NCI-H2171 treated with DMSO at 0.1 percent for 48 hours (cell line): ENCODE data around the gene CHN1.

Experiments used
- DNase-seq: peaks from one replicate; lab custom pipeline; 2025; lab: John Stamatoyannopoulos, UW

CHN1 gene

GRCh38 chr2:174873471-174873870 lies 131.7 kb downstream of the CHN1 start:
- DNase-seq = no peak

- DNase-seq = no peak
These were observed 134.4 kb downstream of the CHN1 start for GRCh38 chr2:174870787-174871186.

GRCh38 chr2:174868878-174869277 lies 136.3 kb downstream of the CHN1 start:
- peak; percentile 18 for DNase-seq

- no peak for DNase-seq
These were observed 138.8 kb downstream of the CHN1 start for GRCh38 chr2:174866421-174866820.

GRCh38 chr2:174863183-174863582 lies 142.0 kb downstream of the CHN1 start:
- DNase-seq = no peak

- DNase-seq = no peak
These were observed 145.5 kb downstream of the CHN1 start for GRCh38 chr2:174859563-174860169.

- no peak for DNase-seq
These were observed 146.4 kb downstream of the CHN1 start for GRCh38 chr2:174858745-174859144.

- no peak for DNase-seq
These were observed 148.7 kb downstream of the CHN1 start for GRCh38 chr2:174856447-174856846.

GRCh38 chr2:174846941-174847938 lies 157.9 kb downstream of the CHN1 start:
- DNase-seq = peak; percentile 78

GRCh38 chr2:174846218-174846617 lies 159.0 kb downstream of the CHN1 start:
- peak; percentile 62 for DNase-seq

- DNase-seq = peak; percentile 81
These were observed 160.9 kb downstream of the CHN1 start for GRCh38 chr2:174844295-174844708.

GRCh38 chr2:174842496-174842895 lies 162.7 kb downstream of the CHN1 start:
- no peak for DNase-seq

- DNase-seq = no peak
These were observed 163.2 kb downstream of the CHN1 start for GRCh38 chr2:174841936-174842335.

- DNase-seq = no peak
These were observed 163.8 kb downstream of the CHN1 start for GRCh38 chr2:174841350-174841749.

GRCh38 chr2:174840436-174840835 lies 164.7 kb downstream of the CHN1 start:
- DNase-seq = no peak

- no peak for DNase-seq
These were observed 165.5 kb downstream of the CHN1 start for GRCh38 chr2:174839662-174840061.

- no peak for DNase-seq
These were observed 168.2 kb downstream of the CHN1 start for GRCh38 chr2:174836995-174837390.

GRCh38 chr2:174836377-174836994 lies 168.7 kb downstream of the CHN1 start:
- no peak for DNase-seq

GRCh38 chr2:174835797-174836255 lies 169.4 kb downstream of the CHN1 start:
- DNase-seq = no peak

GRCh38 chr2:174833737-174834136 lies 171.4 kb downstream of the CHN1 start:
- no peak for DNase-seq

GRCh38 chr2:174830561-174830960 lies 174.6 kb downstream of the CHN1 start:
- DNase-seq = no peak

GRCh38 chr2:174829550-174829949 lies 175.6 kb downstream of the CHN1 start:
- no peak for DNase-seq
